Right lobe of liver (tissue), 4 donors: ENCODE results near the gene NCKAP5.

Experiments
- POLR2A ChIP-seq: fragments of 450-650 bp; IDR thresholded peaks from one replicate; pipeline ENCODE4 v1.6.1; 2017; ENCODE audit warnings: antibody characterized with exemption, mild to moderate bottlenecking
- TF ChIP-seq, protein P1 (sequence below), 4 donors: fragments of 200-600 bp in 3 of 4; fragments of 450-650 bp in 1 of 4; IDR thresholded peaks; one replicate each; pipeline versions ENCODE4 v1.5.1 to v1.8.0; 2016 to 2022; ENCODE audit warnings: antibody characterized with exemption in 4 of 4, mild to moderate bottlenecking in 2 of 4
- donor health status: DM: no; HTN: no; CAD: no.
- donor health status: DM: no; HTN: no; CAD: no.
- donor health status: DM: no; HTN: yes; CAD: no.

- TF ChIP-seq, protein P1, sequence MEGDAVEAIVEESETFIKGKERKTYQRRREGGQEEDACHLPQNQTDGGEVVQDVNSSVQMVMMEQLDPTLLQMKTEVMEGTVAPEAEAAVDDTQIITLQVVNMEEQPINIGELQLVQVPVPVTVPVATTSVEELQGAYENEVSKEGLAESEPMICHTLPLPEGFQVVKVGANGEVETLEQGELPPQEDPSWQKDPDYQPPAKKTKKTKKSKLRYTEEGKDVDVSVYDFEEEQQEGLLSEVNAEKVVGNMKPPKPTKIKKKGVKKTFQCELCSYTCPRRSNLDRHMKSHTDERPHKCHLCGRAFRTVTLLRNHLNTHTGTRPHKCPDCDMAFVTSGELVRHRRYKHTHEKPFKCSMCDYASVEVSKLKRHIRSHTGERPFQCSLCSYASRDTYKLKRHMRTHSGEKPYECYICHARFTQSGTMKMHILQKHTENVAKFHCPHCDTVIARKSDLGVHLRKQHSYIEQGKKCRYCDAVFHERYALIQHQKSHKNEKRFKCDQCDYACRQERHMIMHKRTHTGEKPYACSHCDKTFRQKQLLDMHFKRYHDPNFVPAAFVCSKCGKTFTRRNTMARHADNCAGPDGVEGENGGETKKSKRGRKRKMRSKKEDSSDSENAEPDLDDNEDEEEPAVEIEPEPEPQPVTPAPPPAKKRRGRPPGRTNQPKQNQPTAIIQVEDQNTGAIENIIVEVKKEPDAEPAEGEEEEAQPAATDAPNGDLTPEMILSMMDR (IDR thresholded peaks at IDR 0.05), result no peak
- no peak for TF ChIP-seq POLR2A
Observed at GRCh38 chr2:132811148-132811915, 756.9 kb downstream of the NCKAP5 start.
